Limb (tissue), 2 donors: ENCODE results near the gene PPP1R12B.
"Not testable (repeated sequence)": the region's sequence is repeated elsewhere in the genome, so short reads cannot be mapped to it uniquely, and the experiment has no call there.

Source experiments
- DNase-seq, 2 donors: peaks; one replicate each; pipeline ENCODE4 v3.0.0-alpha.2; 2016; ENCODE audit errors: extremely low spot score in 2 of 2

PPP1R12B gene

DNA sequence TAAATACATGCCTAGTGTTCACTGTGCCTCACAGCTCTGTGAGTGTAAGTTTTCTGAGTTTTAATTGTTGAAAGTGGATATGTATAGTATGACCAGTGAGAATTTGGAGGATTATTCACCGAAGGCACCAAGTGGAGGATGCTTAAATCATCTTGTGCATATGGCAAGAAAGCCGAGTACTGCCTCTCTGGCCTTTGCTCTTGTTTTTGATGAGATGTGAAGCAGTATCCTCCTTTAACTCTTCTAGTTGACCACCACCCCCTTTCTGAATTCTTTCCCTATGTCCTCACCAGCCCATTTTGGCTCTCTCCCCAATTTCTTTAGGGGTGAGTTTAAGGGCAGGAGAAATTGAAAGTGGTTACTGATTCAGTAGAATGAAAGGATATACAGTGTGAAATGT, 231.3 kb downstream of the PPP1R12B start:
- no peak for DNase-seq

- DNase-seq: no peak
These were observed 232.1 kb downstream of the PPP1R12B start for GRCh38 chr1:202580619-202581018.

- not testable (repeated sequence) for DNase-seq
These were observed 233.9 kb downstream of the PPP1R12B start for GRCh38 chr1:202582350-202582749.

- no peak for DNase-seq
These were observed 236.4 kb downstream of the PPP1R12B start for GRCh38 chr1:202584707-202585589.

GRCh38 chr1:202585590-202585933, 237.1 kb downstream of the PPP1R12B start:
- no peak for DNase-seq

DNA sequence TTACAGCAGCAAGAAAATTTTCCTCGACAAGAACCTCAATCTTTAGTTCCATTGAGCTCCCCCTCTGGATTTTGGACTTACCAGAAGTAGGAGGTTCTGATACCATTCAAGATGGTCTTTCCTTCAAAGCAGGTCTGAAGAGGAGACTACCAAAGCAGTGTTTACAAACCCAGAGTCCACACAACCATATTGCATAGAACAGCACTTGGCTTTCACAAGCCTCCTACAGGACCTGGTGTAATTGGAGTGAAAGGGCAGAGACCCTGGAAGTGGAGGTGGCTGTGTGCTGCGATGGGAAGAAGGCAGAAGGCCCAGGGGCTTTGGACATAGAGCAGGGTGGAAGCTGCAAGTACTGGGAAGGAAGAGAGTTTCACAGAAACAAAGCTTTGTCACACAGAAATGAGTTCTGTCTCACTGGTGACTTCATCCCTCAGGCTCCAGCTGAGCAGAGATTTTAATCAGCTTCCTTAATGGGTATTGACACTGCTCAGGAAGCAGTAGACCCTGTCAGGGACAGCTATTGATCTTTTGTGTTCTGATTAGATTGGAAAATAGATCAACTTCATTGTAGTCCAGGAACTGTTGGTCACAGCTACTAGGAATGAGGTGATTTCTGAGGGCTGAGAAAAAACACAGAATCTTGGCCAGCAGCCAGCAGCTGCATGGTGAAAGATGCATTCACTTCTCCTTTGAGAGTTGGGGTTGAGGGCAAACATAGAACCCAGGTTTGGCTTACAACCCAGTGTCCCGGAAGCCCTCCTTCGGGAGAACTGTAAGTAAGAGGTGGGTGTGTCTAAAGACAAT, 237.7 kb downstream of the PPP1R12B start:
- peak in 1 of 2 donors; percentile 63 for DNase-seq

DNA sequence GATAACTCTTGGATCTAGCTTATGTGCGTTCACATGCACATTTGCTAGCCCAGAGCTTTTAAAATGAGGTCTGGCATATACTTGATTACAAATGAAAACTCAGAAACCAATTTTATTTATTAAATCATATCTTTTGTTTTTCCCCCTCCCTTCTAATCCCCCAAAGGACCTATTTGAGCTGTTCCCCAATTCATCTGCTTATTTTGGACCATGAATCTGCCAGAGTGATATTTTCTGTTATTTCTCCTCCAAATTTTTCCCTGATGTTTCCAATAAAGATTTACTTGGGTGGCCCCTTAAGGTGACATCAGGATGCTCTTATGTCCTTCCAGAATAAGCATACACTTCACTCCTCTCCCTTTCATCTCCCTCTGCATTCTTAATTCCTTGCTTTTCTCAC, 238.4 kb downstream of the PPP1R12B start:
- no peak for DNase-seq

GRCh38 chr1:202587859-202588485, 239.5 kb downstream of the PPP1R12B start:
- DNase-seq: no peak

DNA sequence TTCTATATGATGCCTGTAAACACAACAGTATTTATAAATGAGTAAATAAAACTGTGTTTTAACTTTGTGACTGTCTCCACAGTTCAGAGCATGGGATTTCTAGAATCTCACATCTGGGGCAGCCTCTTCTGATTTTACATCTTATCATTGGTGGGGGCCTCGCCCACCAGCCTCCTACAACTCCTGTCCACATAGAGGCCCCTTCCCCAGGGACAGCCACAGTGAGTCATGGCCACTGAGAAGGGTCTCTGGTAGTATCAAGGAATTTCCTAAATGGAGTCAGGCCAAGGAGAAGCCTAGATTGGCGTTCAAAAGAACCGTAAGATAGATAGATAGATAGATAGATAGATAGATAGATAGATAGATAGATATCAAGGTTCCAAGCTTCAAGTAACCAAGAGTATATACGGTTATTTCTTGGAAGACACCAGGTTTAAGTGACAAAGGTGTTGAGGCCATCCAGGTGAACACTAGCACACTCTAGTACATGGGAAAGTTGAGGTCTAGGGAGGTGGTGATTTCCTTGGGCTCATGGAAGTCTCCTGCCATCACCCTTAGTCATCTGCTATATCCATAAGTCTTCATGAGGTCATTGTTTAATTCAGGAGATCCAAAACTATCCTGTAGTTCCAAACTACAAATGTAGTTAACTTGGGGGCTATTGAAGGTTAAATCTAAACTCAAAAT, 240.1 kb downstream of the PPP1R12B start:
- no peak for DNase-seq

DNA sequence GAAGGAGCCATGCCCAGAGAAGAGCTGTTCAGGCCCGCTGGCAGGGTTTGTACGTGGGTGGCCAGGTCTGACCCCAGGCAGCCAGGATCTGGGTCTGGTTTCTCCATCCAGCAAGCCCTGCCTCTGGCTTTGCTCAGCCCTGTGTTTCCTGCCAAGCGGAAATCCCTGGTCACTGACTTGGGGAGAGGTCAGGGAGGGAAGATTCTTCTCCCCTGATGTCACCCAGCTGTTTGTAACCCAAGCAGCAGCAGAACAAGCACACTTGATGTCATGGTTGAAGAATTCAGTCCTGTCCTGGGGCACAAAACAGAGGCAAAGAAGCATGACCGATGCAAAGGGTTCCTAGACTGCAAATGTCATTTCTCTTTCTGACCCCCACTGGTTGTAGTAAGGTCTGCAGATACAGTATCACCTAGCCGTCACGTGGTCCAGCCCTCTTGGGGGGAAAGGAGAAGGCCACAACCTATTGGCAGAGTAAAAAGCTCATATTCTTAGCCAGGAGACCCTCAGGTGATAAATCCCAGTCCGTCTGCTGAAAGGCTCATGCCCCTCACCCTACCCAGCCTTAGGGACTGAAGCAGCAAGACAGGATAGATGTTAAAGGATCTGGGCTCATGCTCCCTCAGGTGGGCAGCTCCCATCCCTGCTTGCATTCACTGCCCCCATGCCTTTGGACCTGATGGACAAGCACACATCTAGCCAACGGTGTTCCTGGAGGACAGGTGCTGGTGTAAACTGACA, 240.9 kb downstream of the PPP1R12B start:
- DNase-seq: peak; percentile 73 to 76

DNA sequence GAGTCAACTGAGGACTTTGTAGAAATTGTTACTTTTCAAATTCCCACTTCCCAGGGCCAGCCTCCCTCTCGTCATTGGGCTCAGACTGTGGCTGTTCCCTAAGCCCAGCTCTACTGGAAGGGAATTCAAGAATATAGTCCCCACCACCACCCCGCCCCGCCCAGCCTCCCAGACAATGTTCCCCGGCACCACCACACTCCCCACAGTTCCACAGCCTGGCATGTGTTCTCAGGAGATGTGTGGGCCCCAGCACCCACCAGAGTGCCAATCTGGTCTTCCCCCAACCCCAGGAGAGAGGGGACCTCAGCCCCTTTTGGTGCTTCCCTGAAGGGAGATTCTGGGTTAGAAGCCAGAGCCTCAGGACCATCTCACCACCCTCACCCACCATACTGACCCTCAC, 241.6 kb downstream of the PPP1R12B start:
- no peak for DNase-seq

DNA sequence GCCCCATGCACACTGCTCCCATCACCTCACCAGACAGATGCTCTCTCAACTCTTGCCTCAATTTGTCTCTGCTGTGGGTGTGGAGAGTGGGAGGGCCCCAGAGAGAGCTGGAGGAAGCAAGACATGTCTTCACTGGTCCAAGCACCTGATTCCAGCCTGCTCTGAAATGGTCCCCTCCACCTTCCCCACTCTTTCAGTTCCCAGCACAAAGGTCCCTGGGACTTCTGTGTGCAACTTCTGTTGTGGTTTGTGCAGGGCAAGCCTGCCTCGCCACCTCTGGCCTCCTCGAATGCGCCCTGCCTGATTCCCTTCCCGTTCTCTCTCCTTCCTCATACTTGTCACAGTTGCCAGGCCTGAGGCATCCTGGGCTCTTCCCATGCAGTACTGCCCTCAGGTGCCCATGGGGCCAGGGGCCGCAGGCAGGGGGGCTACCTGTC, 242.5 kb downstream of the PPP1R12B start:
- no peak for DNase-seq

- no peak for DNase-seq
These were observed 243.0 kb downstream of the PPP1R12B start for GRCh38 chr1:202591515-202591914.

DNA sequence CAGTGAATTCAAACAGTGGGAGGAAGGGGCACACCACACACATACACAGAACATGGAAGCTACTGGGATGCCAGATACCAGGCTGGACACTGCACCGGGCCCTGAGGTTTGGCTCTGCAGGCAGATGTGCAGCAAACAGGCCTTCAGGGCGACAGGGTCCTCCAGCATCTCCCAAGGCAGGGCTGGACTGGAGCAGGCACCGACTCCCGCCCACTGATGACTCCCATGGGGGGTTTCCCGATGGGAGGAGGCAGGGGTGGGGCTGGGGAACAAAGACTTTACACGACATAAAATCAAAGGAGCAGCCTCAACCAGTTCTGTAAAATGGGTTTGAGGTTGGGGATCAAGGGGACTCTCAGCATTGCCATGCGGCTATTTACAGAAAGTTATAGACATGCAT, 243.6 kb downstream of the PPP1R12B start:
- no peak for DNase-seq

- DNase-seq: no peak
These were observed 245.3 kb downstream of the PPP1R12B start for GRCh38 chr1:202593845-202594244.

- no peak for DNase-seq
These were observed 248.1 kb downstream of the PPP1R12B start for GRCh38 chr1:202596638-202597037.

GRCh38 chr1:202597090-202597761, 248.7 kb downstream of the PPP1R12B start:
- no peak for DNase-seq

GRCh38 chr1:202599669-202600431, 251.4 kb downstream of the PPP1R12B start:
- DNase-seq: peak; percentile 70 to 75

- DNase-seq: no peak
These were observed 252.0 kb downstream of the PPP1R12B start for GRCh38 chr1:202600432-202601041.
